ENCODE results near the gene ZNF831.

Gene ZNF831

DNA sequence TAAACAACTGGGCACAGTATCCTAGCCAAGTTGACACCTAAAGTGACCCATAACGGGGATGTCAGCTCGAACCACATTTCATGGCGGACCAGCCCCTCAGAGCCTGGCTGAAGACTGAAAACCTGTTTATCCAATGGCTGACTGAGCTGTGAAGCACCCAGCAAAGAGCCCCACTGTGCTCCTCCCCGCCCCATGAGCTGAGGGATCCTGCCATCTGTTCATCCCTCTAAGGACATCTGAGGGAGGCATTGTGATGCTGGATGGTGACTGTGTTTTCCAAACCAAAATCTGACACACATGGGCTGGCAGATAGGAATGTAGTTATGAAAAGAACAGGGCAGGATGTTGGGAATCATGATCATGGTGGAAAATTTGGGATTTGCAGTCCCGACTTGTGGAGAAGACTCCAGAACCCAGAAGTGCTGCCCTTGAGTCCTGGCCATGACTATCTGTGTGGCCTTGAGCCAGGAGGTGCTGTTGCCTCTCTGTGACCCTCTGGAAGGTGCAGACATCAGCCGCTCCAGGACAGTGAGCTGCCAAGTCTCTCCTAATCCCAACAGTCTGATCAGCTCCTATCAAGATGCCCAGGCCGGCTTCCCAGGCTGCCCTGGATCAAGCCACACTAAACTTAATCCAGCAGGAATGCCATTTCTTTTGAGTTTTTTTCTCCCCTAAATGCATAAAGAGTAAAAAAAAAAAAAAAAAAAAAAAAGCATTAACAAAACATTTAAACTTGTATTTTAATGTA is 142.5 kb downstream of the ZNF831 start:
- peaks cover 77% of the 10 kb centered on the region for H3K27me3 ChIP-seq (ENCODE audit: insufficient read depth, poor library complexity, severe bottlenecking)
- H3K36me3 ChIP-seq (ENCODE audit: low read depth), result no peaks in the 10 kb centered on the region
- TF ChIP-seq, protein P1, sequence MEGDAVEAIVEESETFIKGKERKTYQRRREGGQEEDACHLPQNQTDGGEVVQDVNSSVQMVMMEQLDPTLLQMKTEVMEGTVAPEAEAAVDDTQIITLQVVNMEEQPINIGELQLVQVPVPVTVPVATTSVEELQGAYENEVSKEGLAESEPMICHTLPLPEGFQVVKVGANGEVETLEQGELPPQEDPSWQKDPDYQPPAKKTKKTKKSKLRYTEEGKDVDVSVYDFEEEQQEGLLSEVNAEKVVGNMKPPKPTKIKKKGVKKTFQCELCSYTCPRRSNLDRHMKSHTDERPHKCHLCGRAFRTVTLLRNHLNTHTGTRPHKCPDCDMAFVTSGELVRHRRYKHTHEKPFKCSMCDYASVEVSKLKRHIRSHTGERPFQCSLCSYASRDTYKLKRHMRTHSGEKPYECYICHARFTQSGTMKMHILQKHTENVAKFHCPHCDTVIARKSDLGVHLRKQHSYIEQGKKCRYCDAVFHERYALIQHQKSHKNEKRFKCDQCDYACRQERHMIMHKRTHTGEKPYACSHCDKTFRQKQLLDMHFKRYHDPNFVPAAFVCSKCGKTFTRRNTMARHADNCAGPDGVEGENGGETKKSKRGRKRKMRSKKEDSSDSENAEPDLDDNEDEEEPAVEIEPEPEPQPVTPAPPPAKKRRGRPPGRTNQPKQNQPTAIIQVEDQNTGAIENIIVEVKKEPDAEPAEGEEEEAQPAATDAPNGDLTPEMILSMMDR (IDR thresholded peaks at IDR 0.05; ENCODE audit: poor library complexity, severe bottlenecking), result no peak
- DNase-seq (ENCODE audit: low spot score) (no peak), ATAC-seq (ENCODE audit: low read depth) (no peak)
- H3K9me3 ChIP-seq (ENCODE audit: severe bottlenecking), result no peaks in the 10 kb centered on the region
- H3K4me1 ChIP-seq (ENCODE audit: insufficient read depth, poor library complexity, severe bottlenecking), result no peaks in the 10 kb centered on the region
- H3K27ac ChIP-seq (ENCODE audit: poor library complexity, severe bottlenecking), result no peak overlapping the region
- H3K4me3 ChIP-seq (ENCODE audit: severe bottlenecking), result no peak overlapping the region

DNA sequence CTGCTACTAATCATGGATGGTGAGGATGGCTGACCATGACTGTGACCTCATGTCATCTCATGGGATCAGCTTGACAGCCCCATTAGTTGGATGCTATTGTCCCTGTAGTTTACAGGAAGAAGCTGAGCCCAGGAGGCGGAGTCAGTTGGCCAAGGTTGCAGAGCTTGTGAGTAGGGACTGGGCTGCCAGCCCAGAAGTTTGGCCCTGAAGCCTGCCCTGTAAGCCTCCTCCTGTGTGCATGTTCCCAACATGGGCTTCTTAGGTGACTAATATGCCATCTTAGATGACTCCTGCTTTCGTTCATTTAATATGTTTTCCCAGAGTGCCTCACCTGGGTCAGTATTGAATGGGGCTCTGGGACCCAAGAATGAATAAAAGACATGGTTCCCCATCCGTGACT is 143.6 kb downstream of the ZNF831 start:
- Histone ChIP-seq H3K4me3 (ENCODE audit: severe bottlenecking) (no peak overlapping the region), H3K27me3 (ENCODE audit: insufficient read depth, poor library complexity, severe bottlenecking) (peaks cover 65% of the 10 kb centered on the region), H3K9me3 (ENCODE audit: severe bottlenecking) (no peaks in the 10 kb centered on the region), H3K36me3 (ENCODE audit: low read depth) (no peaks in the 10 kb centered on the region), H3K4me1 (ENCODE audit: insufficient read depth, poor library complexity, severe bottlenecking) (no peaks in the 10 kb centered on the region), H3K27ac (ENCODE audit: poor library complexity, severe bottlenecking) (no peak overlapping the region)
- no peak for ATAC-seq (ENCODE audit: low read depth)
- DNase-seq (ENCODE audit: low spot score), result no peak
- TF ChIP-seq, protein P1 (IDR thresholded peaks at IDR 0.05; ENCODE audit: poor library complexity, severe bottlenecking), result no peak
